Natural killer cell (primary cell): ENCODE data around the gene HHAT. TPM values are rescaled to one million over a fixed set of nuclear protein-coding genes. Genes with fewer than 3 reads are reported as not detected.

ENCODE experiments used
- ATAC-seq, 3 donors: fragments of 150-1000 bp in 2 of 3; fragments of 200-7000 bp in 1 of 3; cut with Tn5 transposase; 1 replicate in 1 of 3; 2 replicates in 2 of 3; pipeline ENCODE4 v1.10.0; 2021; ENCODE audit warnings: mild to moderate bottlenecking in 2 of 3, moderate library complexity in 2 of 3
- DNase-seq, 2 donors: peaks; one replicate each; pipeline versions ENCODE4 v3.0.0 to v3.0.0-alpha.2; 2013 to 2021; ENCODE audit warnings: mixed read lengths in 1 of 2
- H3K27ac ChIP-seq: one replicate; pipeline ENCODE4 v1.5.1; 2013; ENCODE audit warnings: mild to moderate bottlenecking, low read length
- H3K27me3 ChIP-seq: one replicate; pipeline ENCODE4 v1.6.1; 2013; ENCODE audit warnings: low read length; ENCODE audit not compliant: control insufficient read depth, insufficient read depth
- H3K36me3 ChIP-seq: one replicate; pipeline ENCODE4 v1.6.1; 2013; ENCODE audit warnings: low read length; ENCODE audit not compliant: control insufficient read depth, insufficient read depth
- H3K4me1 ChIP-seq: one replicate; pipeline ENCODE4 v1.6.1; 2013; ENCODE audit warnings: low read length; ENCODE audit not compliant: control insufficient read depth, insufficient read depth
- H3K4me3 ChIP-seq: one replicate; pipeline ENCODE4 v1.5.1; 2013; ENCODE audit warnings: low read length
- H3K9me3 ChIP-seq: one replicate; pipeline ENCODE4 v1.6.1; 2013; ENCODE audit warnings: low read length; ENCODE audit not compliant: control insufficient read depth, insufficient read depth
- H3K27ac Mint-ChIP-seq, 2 donors: one replicate each; pipeline ENCODE4 v1.8.0; 2022; ENCODE audit warnings: mild to moderate bottlenecking in 2 of 2, mixed read lengths in 2 of 2, moderate library complexity in 1 of 2
- H3K27me3 Mint-ChIP-seq, 2 donors: one replicate each; pipeline ENCODE4 v1.8.0; 2022; ENCODE audit warnings: low read depth in 2 of 2, mixed read lengths in 2 of 2
- H3K36me3 Mint-ChIP-seq: one replicate; pipeline ENCODE4 v1.8.0; 2022; ENCODE audit warnings: mixed read lengths
- H3K4me1 Mint-ChIP-seq, 2 donors: one replicate each; pipeline ENCODE4 v1.8.0; 2022; ENCODE audit warnings: mixed read lengths in 2 of 2
- H3K4me3 Mint-ChIP-seq: one replicate; pipeline ENCODE4 v1.8.0; 2022; ENCODE audit warnings: mild to moderate bottlenecking, moderate library complexity, mixed read lengths
- H3K9me3 Mint-ChIP-seq, 2 donors: one replicate each; pipeline ENCODE4 v1.8.0; 2022; ENCODE audit warnings: mixed read lengths in 2 of 2
- CTCF ChIP-seq: fragments of 200-600 bp; IDR thresholded peaks from one replicate; pipeline ENCODE4 v1.8.0; 2022; ENCODE audit warnings: antibody characterized with exemption
- WGBS: methylation state at CpG from one replicate; pipeline ENCODE4 v1.1.7; 2013; ENCODE audit warnings: missing lambda C conversion rate; ENCODE audit not compliant: insufficient coverage; 5-methylcytosine and 5-hydroxymethylcytosine counted together
- intact Hi-C: fragments of 100-400 bp; cut with micrococcal nuclease; formaldehyde crosslinking; loops from one replicate; pipeline ENCODE4 v1.14.2; 2022
- total RNA-seq, 4 donors: library from RNA; stranded (reverse); fragments of 120-200 nt in 1 of 4; gene quantifications; one replicate each; pipeline versions ENCODE4 v1.2.3 to v1.2.4, GENCODE V29; 2013 to 2022

The HHAT gene
- total RNA-seq, result 1 to 10 TPM in 1 of 3 donors, under 1 TPM in 2; 0.79 to 1.1 (median 0.82) TPM
- total RNA-seq (2013), result 4.7 TPM

DNA sequence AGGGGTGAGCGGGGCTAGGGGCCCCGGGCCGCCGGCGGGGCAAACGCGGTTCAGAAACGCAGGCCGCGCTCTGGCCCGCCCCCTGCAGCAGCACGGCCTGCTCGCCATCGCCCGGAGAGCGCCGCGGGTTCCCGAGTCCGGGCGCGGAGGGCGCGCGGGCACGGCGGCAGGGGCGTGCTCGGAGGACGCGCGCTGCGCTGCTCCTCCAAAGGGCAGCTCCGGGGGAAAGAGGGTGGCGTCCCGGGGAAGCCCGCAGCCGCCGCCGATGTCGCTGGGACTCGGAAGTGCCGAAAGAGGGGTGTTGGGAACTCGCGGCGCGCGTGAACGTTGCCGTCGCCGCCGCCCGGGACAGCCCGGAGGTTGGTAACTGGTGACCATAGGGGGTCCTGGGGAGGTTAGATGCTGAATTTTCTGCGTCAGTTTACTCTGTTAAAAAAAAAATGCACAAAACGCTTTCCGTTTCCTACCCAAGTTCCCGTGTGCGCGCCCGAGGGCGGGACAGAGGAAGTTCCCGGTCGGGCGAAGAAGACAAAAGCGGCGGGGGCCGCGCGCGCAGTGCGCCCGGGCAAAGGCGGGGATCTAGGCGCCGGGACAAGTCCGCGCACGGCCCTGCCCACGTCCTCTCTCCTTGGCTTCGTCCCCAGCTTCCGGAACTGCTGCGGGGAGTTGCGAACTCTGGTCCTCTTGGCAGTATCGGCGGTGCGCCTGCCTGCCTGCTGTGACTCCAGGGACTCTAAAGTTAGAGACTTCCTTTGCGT is at the start of gene HHAT:
TSS of gene HHAT (plus strand) at position 157 of the 758 bp plus-strand sequence. CDS start 20,074 bp downstream, outside the sequence.
- WGBS, result under 1% methylated on average over 89 of the region's 89 CpGs
- Histone ChIP-seq H3K4me1 (peaks cover 11% of the 10 kb centered on the region), H3K4me3 (peak within 1 kb of the TSS; percentile 53), H3K27ac (peak within 1 kb of the TSS; percentile 55), H3K9me3 (no peaks in the 10 kb centered on the region), H3K36me3 (no peaks in the 10 kb centered on the region), H3K27me3 (no peaks in the 10 kb centered on the region)
- peaks cover 11 to 21% of the 10 kb centered on the region in 2 donors for H3K4me1 Mint-ChIP-seq
- intact Hi-C loops, result no loop called here
- peaks cover 7 to 19% of the 10 kb centered on the region in 2 donors for H3K27me3 Mint-ChIP-seq
- H3K27ac Mint-ChIP-seq, result peak within 1 kb of the TSS in 1 of 2 donors; percentile 76
- H3K9me3 Mint-ChIP-seq, result peaks cover 0 to 2% of the 10 kb centered on the region in 2 donors
- H3K36me3 Mint-ChIP-seq, result no peaks in the 10 kb centered on the region
- DNase-seq (peak in 1 of 2 donors; percentile 78), ATAC-seq (peak; percentile 62 to 81 (median 70))
- no peak for TF ChIP-seq CTCF
- peak within 1 kb of the TSS; percentile 91 for H3K4me3 Mint-ChIP-seq

DNA sequence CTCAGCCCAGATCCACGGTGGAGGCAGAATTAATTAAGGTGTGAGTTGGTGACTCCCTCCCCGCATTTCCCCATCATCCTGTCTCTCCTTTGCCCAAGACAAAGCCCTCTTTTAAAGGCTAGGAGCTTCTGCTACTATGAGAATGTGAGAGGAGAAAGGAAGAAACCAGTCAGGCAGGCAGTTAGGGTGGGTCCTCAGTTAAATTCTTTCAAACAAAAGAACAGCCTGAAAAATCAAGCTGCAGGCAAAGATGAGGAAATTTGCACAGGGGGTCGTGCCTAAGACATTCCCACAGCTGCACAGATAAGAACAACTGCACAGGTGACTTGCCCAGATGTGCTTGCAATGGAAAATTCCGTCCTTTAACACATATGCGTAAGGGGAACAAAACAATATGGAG is 48.5 kb upstream of the HHAT start:
- H3K36me3 Mint-ChIP-seq, result no peaks in the 10 kb centered on the region
- no peaks in the 10 kb centered on the region for H3K4me1 ChIP-seq
- H3K27me3 ChIP-seq, result no peaks in the 10 kb centered on the region
- DNase-seq (no peak), ATAC-seq (no peak)
- 67% methylated on average over 3 of the region's 5 CpGs for WGBS
- TF ChIP-seq CTCF, result no peak
- no peak overlapping the region for H3K4me3 ChIP-seq
- peaks cover 17% of the 10 kb centered on the region for H3K9me3 ChIP-seq
- no peaks in the 10 kb centered on the region for H3K36me3 ChIP-seq
- no peak overlapping the region for H3K27ac ChIP-seq
- intact Hi-C loops, result no loop called here
- no peak overlapping the region for H3K4me3 Mint-ChIP-seq
- peaks cover 0 to 4% of the 10 kb centered on the region in 2 donors for H3K9me3 Mint-ChIP-seq
- H3K4me1 Mint-ChIP-seq, result no peaks in the 10 kb centered on the region
- no peak overlapping the region for H3K27ac Mint-ChIP-seq
- H3K27me3 Mint-ChIP-seq, result peaks cover 15 to 19% of the 10 kb centered on the region in 2 donors

GRCh38 chr1:210288116-210288515 is 40.6 kb upstream of the HHAT start:
- Histone ChIP-seq H3K9me3 (no peaks in the 10 kb centered on the region), H3K4me1 (peaks cover 11% of the 10 kb centered on the region), H3K36me3 (no peaks in the 10 kb centered on the region), H3K4me3 (no peak overlapping the region), H3K27me3 (peaks cover 3% of the 10 kb centered on the region), H3K27ac (no peak overlapping the region)
- no peaks in the 10 kb centered on the region for H3K36me3 Mint-ChIP-seq
- no peak for TF ChIP-seq CTCF
- peaks cover 0 to 5% of the 10 kb centered on the region in 2 donors for H3K4me1 Mint-ChIP-seq
- intact Hi-C loops, result no loop called here
- peaks cover 0 to 2% of the 10 kb centered on the region in 2 donors for H3K9me3 Mint-ChIP-seq
- H3K27ac Mint-ChIP-seq, result no peak overlapping the region
- peaks cover 30 to 46% of the 10 kb centered on the region in 2 donors for H3K27me3 Mint-ChIP-seq
- no peak overlapping the region for H3K4me3 Mint-ChIP-seq
- WGBS, result 83% methylated on average over 4 of the region's 4 CpGs
- ATAC-seq (no peak), DNase-seq (no peak)
